HTERT RPE-1 (cell line): ENCODE measurements around the gene PCK1.

Experiments
- in situ Hi-C: fragments of 300-500 bp; cut with MboI; formaldehyde crosslinking; loops from 4 replicates; pipeline ENCODE4 v1.14.3; 2020; ENCODE audit warnings: low sequenced_read_pairs

The PCK1 gene

DNA sequence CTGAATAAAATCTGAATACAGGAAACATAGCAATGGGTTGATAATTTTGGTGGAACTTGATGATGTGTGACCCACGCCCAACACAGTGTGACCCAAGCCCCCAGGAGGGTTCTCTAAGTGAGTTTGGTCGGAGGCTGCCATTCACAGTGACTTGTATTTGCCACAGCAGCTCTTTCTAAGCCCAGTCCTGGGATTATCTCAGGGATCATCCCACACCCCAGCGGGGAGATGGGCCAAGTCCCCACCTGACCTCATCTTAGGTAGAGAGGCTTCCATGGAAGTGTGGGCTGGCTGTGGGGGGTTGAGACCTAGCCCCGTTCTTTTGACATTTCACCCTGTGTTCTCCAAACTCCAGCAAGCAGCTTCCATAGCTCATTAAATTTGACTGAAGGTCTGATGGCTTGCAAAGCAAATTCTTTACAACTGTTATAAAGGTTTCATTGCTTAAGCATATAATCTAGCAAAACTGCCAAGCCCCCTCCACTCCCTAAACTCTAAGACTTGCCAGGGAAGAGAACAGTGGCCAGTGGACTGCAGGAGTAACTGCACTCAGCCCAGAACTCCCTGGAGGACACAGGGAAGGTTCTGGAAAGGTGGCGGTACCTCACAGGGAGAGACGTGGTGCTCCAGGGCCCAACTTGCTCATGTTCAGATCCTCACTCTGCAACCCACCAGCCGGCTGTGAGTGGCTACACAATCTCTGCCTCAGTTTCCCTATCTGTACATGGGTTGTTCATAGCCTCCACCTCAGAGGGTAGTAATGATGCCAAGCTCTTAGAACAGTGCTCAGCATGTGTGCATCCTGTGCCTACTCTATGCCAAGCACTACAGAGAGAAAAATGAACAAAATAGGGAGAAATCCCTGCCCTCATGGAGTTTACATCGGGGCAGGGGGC is 1.0 kb upstream of the PCK1 start:
- in situ Hi-C loops = no loop called here

DNA sequence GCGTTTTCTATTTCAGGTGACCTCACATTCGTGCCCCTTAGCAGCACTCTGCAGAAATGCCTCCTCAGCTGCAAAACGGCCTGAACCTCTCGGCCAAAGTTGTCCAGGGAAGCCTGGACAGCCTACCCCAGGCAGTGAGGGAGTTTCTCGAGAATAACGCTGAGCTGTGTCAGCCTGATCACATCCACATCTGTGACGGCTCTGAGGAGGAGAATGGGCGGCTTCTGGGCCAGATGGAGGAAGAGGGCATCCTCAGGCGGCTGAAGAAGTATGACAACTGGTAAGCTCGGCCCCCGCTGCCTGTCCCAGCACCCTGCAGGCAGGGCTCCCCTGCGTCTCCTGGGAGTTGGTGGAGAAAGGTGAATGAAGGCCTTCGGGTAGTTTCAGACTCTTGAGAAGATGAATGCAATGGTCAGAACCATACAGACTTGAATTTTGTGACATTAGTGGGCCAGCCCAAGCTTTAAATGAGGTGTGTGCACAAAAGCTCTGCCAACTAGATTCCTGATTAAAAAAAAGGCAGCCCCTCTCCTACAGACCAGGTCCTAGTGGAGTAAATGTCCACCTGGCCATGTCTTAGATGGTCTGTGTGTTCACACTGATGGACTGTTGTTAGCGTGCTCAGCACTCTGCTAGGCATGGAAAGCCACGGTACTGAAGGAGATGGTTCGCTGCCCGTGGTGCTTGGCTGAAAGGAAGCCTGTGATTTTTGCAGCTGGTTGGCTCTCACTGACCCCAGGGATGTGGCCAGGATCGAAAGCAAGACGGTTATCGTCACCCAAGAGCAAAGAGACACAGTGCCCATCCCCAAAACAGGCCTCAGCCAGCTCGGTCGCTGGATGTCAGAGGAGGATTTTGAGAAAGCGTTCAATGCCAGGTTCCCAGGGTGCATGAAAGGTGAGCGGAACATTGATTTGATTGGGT is 708 bp downstream of the PCK1 start:
- in situ Hi-C loops = no loop called here

DNA sequence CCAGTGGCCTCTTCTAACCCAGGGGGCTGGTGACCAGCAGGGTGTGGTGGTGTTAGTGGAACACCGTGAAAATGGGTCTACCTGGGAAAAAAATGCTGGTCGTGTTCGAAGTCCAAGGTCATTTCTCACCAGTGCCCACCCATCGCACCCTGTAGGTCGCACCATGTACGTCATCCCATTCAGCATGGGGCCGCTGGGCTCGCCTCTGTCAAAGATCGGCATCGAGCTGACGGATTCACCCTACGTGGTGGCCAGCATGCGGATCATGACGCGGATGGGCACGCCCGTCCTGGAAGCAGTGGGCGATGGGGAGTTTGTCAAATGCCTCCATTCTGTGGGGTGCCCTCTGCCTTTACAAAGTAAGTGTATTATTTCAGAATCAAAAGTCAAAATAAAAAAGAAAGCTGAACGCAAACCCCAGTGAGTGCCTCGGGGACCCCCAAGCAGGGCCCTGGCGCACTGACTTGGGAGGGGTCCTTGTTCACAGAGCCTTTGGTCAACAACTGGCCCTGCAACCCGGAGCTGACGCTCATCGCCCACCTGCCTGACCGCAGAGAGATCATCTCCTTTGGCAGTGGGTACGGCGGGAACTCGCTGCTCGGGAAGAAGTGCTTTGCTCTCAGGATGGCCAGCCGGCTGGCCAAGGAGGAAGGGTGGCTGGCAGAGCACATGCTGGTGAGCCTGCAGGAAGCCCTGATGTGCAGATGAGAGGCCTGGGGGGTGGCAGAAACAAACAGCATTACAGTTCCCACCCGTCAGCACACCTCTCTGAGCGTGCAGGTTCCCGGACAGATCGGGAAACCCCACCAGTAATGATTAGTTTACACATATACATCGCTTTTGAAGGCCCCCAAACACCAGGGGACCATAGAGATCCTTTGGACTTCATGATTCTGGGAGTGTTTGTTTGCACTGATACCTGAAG is 1.9 kb downstream of the PCK1 start:
- in situ Hi-C loops = no loop called here

DNA sequence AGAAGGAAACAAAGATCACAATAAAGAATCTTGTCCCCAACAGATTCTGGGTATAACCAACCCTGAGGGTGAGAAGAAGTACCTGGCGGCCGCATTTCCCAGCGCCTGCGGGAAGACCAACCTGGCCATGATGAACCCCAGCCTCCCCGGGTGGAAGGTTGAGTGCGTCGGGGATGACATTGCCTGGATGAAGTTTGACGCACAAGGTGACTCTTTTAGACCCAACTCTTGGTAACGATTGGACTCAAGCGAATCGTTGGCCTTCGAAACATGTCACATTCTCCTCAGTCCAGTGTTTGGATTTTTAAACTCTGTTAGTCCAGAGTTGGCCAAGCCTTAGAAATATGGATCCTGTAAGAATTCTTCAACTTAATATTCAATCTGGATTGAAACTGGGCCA is 2.6 kb downstream of the PCK1 start:
- in situ Hi-C loops = no loop called here

DNA sequence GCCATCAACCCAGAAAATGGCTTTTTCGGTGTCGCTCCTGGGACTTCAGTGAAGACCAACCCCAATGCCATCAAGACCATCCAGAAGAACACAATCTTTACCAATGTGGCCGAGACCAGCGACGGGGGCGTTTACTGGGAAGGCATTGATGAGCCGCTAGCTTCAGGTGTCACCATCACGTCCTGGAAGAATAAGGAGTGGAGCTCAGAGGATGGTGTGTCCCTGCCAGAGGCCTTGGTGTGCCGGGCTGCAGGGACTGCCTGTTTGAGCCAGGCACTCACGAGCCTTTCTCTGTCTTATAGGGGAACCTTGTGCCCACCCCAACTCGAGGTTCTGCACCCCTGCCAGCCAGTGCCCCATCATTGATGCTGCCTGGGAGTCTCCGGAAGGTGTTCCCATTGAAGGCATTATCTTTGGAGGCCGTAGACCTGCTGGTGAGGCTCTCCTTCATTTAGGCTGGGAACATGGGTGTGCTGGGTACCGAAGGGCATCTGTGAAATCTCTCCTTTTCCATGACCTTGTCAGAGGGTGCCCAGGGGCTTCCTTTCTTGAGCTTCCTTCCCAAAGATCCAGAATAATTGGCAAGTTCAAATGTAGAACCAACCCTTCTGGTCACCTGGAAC is 3.4 kb downstream of the PCK1 start:
- in situ Hi-C loops = no loop called here

DNA sequence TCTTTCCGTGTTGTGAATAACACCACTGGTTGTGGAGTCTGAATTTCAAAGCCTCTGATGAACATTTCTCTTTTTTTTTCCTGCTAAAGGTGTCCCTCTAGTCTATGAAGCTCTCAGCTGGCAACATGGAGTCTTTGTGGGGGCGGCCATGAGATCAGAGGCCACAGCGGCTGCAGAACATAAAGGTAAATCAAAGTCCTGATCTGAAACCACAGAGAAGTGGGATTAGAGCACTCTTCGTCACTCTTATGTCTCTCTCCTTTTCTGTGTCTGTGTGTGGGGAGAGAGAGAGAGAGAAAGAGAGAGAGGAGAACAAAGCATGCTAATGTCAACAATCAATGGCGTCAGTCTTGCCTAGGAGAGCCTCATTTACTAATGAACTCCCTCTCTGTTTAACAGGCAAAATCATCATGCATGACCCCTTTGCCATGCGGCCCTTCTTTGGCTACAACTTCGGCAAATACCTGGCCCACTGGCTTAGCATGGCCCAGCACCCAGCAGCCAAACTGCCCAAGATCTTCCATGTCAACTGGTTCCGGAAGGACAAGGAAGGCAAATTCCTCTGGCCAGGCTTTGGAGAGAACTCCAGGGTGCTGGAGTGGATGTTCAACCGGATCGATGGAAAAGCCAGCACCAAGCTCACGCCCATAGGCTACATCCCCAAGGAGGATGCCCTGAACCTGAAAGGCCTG is 4.2 kb downstream of the PCK1 start:
- in situ Hi-C loops = no loop called here

DNA sequence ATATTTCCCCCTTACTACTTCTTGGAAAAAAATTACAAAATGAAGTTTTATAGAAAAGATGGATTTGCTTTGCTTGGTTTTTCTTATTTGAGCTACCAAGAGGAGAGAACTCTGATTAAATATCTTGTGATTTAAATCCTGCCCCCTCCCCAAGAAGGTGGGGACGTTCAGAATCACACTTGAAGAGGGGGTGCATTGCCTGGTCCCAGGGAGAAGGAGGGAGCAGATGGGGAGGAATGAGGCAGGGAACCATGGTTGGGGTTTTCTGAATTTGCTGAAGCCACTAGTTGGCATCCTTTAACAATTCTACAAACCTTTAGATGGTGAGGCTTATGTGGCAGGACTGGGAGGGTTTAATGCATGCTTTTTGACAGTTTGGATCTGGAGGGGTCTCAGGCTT is 5.5 kb downstream of the PCK1 start:
- in situ Hi-C loops = no loop called here

DNA sequence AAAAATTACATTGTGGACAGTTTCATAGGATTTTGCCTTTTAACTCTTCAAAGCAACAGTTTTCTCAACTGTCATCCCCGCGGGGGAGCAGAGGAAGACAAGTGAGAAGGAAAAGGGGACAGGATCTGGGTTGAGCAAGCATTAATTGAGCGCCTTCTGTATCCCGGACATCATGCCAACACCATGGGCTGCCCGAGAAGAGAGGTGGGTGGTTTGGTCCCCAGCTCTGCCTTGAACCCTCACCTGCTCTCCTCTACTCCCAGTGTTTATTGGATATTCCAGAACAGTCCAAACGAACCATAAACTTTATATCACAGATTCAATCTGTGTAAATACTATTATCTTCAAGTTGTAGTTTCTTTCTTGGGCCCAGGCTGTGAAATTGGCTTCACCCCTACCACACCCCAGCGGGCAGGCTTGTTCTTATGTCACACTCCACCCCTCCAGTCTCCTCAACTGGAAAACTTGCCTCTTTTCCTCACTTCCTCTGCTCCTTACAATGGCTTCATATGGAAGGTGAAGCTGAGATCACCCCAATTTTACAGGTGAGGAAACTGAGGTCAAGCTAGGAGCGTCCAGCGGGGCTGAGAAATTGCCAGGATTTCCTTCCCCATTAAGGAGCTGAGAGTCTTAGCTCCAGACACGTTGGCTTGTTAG is 6.0 kb downstream of the PCK1 start:
- in situ Hi-C loops = no loop called here

DNA sequence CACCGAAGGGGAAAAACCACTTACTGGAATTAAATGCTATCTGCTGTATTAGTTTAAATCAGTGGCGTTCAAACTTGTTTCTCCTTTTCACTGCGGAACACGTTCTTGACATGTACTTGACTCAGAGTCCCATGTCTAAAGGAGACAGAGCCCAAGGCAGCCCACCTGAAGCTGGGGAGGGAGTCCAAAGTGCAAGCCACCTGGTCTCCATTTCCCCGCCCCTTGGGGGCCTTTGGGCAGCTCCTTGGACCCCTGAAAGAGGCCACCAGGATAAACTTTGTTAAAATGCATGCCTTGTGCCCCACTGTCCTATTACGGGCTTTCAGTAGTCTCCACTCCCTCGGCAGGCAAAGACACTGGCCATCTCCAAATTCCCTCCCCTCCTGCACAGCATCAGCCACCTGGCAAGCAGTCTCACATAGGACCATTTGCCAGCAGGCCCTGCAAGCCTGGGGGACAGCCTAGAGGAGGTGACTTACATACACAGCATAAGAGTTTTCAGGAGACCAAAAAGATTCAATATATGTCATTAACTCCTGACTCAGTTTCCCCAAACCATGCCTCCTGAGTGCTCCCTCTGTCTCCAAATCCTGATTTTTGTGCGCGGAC is 6.7 kb downstream of the PCK1 start:
- in situ Hi-C loops = no loop called here

DNA sequence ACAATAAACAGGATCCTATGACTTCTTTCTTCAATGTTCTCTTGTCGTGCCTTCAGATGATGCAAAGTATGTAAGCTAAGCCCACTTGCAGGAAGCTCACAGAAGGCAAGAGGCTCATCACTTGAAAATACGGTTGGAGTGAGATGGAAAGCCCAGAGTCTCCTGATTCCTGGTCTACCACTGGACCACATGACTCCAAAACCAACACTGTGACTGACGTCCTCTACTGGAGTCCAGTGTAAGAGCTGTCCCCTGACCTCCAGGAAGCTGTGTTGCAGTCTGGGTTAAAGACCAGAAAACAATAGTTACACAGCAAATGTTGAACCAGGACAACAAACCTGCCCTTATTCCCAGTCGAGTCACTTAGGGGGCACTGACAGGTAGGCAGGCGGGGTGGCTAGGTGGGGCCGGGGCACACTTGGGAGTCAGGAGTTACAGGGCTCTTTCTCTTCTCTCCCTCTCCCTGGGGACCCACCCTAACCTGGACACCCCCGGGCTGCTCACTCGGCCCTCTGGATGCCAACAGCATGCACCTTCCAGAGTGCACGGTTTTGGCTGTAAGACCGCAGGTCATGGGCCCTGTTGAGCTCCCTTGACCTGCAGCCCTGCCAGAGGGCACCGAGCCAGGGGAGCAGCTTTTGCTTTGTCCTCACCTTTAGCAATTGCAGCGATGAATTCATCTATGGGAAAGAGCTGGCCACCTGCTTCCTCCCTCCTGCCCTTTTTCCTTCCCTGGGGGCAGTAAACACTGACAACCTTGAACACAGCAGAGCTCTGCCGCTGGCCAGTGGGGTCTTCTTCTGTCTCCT is 7.4 kb downstream of the PCK1 start:
- in situ Hi-C loops = no loop called here

DNA sequence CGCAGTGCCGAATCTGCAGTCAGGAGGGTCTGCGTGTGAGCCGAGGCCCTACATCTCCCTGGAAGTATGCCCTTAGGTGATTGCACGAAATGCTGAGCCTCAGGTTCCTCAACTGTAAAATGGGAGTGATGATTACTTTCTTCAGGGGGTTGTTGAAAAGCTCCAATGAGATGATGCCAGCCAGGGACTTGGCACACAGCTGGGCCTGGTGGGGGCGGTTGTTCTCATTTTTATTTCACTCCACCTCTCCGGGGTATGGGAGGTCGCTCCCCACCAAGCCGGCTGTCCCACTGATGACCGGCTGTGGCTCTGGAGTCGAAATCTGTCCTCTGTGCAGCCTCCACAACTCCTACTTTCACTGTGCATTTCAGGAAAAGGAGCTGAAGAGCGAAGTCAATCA is 8.1 kb downstream of the PCK1 start:
- in situ Hi-C loops = no loop called here

DNA sequence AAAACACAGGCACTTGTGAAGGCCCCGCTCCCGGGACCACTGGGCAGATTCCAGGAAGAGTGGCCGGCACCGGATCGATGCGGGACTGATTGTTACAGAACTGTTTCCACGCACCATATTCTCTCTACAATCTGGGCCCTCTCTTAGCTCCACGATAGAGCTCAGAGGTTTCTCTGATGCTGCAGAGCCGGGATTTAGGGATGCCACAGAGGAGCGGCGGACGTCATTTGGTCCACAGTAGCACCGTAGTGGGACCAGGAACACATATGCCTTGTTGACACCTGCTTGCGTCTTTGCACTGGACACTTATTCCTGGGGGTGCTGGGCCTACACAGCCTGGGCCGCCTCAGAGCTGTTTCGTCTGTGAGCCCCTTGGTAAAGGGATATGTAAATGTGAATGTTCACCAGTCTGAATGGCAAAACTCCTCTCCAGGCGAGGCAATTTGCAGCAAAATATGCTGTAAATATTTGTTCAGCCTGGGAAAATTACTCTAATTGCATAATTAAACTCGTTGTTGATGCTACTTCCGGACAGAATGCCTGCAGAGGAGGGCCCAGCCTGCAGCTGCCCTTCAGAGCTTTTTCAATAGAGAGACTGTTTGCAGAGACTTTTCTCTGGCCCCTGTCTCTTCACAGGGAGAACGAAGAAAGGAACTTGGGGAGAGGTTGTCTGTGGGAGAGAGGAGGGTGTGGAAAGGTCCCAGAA is 9.4 kb downstream of the PCK1 start:
- in situ Hi-C loops = no loop called here

DNA sequence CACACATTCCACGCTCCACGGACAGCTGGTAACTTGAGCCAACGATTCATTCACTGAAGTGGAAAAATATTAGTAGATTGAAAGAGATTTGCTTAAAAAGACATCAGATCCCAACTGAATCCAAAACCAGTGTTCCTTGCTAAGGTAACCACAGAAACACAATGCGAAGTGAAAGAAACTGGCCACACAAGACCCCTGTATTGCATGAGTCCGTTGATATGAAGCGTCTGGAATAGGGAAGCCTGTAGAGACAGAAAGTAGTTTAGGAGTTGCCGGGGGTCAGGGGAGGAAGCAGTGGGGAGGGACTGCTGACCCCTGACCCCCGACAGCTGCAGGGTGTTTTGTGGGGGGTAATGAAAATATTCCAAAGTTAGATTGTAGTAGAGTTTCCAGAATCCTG is 10.0 kb downstream of the PCK1 start:
- in situ Hi-C loops = no loop called here

DNA sequence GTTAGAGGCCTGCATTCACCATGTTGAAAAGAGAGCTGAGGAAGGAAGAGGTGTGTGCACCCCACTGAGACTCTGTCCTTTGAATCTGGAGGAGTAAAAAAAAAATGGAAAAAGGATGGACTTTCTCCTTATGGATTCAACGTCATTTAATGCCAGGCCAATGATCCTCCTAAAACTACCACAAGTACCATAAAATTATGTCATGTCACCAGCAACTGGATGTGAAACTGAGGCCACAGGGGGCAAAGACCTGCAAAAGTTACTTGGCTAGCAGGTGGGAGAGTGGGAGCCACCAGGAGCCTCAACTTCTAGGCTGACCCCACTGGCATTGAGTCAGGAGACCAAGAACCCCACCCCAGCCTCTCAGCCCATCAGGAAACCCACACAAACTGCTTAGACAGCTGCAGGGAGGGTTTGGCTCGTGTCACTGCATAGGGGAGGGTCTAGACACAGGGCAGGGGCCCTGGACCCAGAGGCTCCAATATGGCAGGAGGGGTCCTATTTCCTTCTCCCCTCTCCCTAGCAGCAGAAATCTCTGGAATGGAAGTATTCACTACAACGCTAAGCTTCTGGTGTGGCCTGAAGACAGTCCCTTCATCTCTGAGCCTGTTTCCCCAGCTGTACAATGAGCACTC is 11.0 kb downstream of the PCK1 start:
- in situ Hi-C loops = no loop called here

DNA sequence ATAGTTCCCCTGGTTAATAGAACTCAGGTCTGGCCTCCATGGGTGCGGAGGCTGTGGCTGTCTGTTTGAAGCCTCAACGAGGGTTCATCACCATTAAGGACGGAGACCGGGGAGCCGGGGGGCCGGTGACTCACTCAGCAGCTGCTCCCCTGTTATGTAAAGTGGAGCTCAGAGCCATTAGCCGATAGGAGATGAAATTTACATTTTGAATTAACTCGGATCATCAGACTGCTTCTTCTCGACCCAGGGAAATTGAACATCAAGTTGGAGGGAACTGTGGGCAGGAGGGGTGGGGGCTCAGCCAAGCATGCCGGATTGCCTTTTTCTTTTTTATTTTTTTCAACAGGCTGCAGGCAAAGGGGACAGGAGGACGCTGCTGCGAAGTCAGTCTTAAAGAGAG is 12.3 kb downstream of the PCK1 start:
- in situ Hi-C loops = no loop called here

DNA sequence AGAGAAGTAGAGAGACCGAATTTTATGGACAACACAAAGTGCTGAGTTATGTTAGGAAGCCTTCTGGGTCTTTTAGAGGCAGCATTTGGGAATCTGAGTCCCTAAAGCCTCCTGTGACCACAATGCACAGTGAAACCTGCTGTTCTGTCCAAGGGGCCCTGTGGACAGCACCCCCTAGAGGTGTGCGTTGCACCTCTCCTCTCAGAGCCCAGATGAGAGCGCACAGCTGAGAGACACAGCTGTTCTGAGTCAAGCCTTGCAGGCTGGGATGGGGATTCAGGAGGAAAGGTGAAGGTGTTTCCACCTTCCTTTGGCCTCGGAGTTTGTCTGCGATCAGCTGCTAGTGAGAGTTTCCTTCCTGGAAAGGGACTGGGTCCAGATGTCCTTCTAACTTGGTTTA is 13.0 kb downstream of the PCK1 start:
- in situ Hi-C loops = no loop called here

DNA sequence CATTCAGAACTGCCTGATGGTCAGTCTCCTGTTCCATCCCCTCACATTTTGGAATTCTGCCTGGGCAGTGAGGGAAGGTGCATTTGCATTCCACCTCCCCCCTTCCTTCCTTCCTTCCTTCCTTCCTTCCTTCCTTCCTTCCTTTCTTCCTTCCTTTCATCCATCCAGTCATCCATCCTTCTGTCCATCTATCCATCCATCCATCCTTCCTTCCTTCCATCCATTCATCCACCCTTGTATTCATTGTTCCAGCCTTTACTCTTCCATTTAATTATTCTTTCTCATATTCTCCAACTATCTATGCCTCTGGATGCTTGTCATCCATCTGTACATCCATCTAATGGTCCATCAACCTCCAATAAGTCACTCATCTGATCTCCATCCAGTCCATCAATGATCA is 14.0 kb downstream of the PCK1 start:
- in situ Hi-C loops = no loop called here
